ENCODE data around the gene EFCAB7. TPM values are rescaled to one million over a fixed set of nuclear protein-coding genes. Genes with fewer than 3 reads are reported as not detected.

The EFCAB7 gene, protein sequence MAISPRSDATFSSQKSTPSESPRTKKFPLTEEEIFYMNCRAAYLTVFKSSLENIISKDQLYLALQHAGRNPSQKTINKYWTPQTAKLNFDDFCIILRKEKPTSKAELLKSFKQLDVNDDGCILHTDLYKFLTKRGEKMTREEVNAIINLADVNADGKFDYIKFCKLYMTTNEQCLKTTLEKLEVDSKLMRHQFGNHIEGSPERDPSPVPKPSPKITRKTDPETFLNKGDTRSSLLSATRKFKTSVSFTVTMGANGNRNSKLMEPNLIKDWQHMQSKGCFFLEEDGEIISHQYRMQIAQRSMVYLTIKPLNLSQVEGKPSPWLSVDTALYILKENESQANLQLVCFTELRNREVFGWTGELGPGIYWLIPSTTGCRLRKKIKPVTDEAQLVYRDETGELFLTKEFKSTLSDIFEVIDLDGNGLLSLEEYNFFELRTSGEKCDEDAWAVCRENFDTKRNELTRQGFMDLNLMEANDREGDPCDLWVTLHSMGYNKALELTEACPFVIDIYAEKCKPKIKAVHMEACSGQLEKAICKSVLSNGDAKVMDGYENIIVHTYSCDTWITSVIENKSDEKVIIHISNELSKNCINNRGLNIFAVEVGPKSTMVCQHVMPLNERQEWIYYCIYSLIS
- total RNA-seq: 4.0 and 6.4 TPM in 2 replicates

DNA sequence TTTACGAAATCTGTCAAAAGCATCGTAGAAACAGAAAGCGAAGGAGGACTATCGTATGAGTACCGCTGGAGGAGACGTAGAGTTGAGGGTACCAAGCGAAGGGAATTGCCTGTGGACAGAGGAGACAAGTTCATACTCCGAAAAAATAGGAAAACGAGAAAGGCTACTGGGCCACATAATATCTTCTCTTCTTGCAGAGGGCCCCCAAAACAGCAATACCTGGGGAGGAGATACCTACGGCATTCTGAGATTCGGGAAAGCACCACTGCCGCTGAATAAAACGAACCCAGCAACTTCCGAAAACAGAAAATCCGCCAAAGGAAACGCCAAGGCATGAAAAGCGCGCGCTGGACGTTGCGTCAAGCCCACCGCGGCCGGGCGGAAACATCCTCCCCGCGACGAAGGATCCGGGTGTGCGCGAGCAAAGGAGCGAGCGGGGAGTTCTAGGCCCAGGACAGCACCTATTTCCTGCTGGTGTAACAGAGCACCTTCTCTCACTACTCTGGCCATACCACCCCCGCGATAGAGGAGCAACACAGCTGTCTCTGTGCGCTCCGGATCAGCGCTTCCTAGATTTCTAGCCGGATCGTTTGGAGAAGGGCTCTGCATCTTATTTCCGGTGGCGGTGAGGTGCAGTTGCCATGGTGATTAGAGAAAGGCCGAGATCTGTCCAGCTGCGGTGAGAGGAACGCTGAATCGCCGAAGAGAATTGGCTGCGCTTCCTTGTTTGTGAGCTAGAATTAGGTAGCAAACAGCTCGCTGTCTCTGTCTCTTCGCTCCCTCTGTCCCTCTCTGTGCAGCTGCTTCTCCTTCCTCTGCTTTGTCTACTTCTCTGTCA lies at the start of gene EFCAB7, which contains the start of gene ITGB3BP:
Gene EFCAB7, plus strand, starts transcription at position 635 of the 838 bp plus-strand sequence. CDS start 2,048 bp downstream, outside the sequence.
Gene ITGB3BP, minus strand, starts transcription at position 335 of the 838 bp plus-strand sequence. Its CDS starts 92 bp downstream, at position 243.

DNA sequence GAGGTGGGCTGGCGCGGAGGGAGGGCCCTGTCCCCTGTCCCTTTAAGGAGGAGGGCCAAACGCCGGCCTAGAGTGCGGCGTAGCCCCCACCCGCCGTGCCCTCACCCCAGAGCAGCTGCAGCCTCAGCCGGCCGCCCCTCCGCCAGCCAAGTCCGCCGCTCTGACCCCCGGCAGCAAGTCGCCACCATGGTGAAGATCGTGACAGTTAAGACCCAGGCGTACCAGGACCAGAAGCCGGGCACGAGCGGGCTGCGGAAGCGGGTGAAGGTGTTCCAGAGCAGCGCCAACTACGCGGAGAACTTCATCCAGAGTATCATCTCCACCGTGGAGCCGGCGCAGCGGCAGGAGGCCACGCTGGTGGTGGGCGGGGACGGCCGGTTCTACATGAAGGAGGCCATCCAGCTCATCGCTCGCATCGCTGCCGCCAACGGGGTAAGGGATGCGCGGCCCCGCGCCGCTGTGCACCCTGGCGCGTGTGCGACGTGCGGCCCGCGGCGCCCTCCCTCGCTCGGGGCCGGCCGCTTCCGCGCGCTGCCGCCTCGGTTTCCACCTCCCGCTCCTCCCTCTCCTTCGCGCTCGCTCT lies 70.1 kb downstream of the EFCAB7 start, which contains the start of gene PGM1:
Gene PGM1, plus strand, starts transcription at position 109 of the 583 bp plus-strand sequence. Its CDS starts 78 bp downstream, at position 187.

Other genes with a start within 250 kb of the EFCAB7 start
- gene FOXD3, start 201.0 kb upstream of the EFCAB7 start, total RNA-seq: not detected in 2 replicates
- 9.0 and 31.5 TPM in 2 replicates for gene ALG6, start 155.9 kb upstream of the EFCAB7 start, total RNA-seq
- gene ITGB3BP, start 300 bp upstream of the EFCAB7 start, total RNA-seq: 12.7 and 16.1 TPM in 2 replicates
- gene PGM1, start 69.9 kb downstream of the EFCAB7 start, total RNA-seq: 59.0 and 83.6 TPM in 2 replicates

Data from dermis lymphatic vessel endothelial cell (primary cell).